DMS 273 treated with DMSO at 0.1 percent for 48 hours (cell line): ENCODE results near the gene TEX9.
A peak's percentile ranks its signal among the peaks of the same experiment; 100 is the strongest.

Experiments
- DNase-seq: peaks from one replicate; lab custom pipeline; 2025; lab: John Stamatoyannopoulos, UW

TEX9 gene

DNA sequence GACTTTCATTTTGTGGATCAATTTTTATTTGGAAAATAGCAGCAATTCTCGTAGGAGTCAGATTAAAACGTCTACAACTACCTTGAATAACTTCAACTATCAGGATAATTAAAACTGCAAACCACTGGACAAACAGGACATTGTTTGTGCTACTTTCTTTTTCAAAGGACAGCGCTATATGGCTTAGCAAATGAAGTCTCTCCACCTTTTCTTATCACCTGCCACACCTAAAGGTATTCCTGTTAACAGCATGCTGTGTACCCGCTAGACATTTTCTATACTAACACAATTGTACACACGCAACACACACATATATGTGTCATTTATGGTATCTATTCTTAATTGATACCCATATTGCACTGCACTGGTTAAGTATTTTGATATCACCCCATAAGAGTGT, 80.5 kb downstream of the TEX9 start:
- no peak for DNase-seq

GRCh38 chr15:56454836-56455235, 89.6 kb downstream of the TEX9 start:
- no peak for DNase-seq

- DNase-seq = no peak
These were observed 91.0 kb downstream of the TEX9 start for GRCh38 chr15:56456229-56456628.

GRCh38 chr15:56459096-56459495, 93.9 kb downstream of the TEX9 start:
- no peak for DNase-seq

GRCh38 chr15:56460071-56460470, 94.8 kb downstream of the TEX9 start:
- DNase-seq = no peak

GRCh38 chr15:56460947-56461346, 95.7 kb downstream of the TEX9 start:
- DNase-seq = no peak

- DNase-seq = peak; percentile 87
These were observed 99.8 kb downstream of the TEX9 start, which contains the start of gene MNS1 for GRCh38 chr15:56464893-56465520. Gene MNS1, minus strand, starts transcription at chr15:56465137. Its CDS starts 165 bp downstream, at chr15:56464972.

- no peak for DNase-seq
These were observed 102.4 kb downstream of the TEX9 start for GRCh38 chr15:56467616-56468015.

DNA sequence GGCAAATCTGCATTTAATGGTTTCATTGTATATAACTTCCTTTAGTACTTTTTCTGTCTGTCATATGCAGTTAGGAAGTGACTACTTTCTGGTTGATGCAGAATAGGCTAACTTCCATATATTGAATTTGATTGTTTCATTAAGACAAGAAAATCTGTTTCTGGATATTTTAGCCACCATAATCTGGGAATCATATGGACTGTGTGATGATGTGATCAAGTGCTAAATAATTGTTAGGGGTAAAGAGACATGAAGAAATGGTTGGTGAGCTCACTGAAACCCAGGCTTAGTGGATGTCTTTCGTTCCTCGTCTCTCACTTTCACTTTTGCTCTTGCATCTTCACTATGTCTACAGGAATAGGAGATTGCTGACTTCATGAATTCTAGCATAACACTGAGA, 103.2 kb downstream of the TEX9 start:
- no peak for DNase-seq

GRCh38 chr15:56469483-56469882, 104.3 kb downstream of the TEX9 start:
- no peak for DNase-seq

GRCh38 chr15:56471440-56472069, 106.3 kb downstream of the TEX9 start:
- DNase-seq = no peak

GRCh38 chr15:56472278-56472677, 107.1 kb downstream of the TEX9 start:
- DNase-seq = no peak

DNA sequence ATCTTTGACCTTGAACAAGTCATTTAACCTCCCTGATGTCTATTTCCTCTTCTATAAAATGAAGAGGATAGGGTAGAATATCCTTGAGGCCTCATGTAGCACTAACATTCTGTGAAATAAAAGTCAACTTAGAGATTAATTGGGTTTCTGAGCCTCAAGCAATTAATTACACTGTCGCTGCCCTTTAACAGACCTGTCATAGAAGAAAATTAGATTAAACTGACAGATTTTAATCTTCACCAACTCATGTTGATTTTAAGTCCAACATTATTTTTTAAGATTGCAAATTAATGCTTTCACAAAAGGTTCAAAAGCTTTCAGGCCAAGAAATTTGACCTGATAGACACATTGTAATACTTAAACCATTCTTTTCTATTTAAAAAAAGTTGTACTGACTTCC, 107.8 kb downstream of the TEX9 start:
- DNase-seq = no peak

DNA sequence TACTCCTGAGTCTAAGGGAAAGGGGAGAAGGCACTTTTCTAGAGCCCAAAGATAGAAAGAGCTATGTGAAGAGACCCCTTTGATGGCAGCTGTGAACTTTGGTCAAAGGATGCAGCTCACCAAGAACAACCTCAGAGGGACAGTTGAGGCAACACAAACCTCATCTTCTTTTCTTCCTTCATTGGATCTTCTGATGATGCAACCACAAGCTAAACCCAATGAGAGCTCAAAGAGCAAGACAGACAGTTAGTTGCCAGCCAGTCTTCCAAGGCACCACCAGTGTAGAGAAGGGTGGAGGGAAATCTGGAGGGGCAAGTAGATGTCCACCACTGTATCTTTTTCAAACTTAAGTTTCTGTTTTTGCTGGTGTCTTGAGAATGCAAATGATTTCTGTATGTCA, 110.1 kb downstream of the TEX9 start:
- no peak for DNase-seq
